Effector memory CD8-positive, alpha-beta T cell (primary cell): ENCODE results near the gene RIMKLA.

Source experiments
- ATAC-seq: fragments of 150-1000 bp; cut with Tn5 transposase; replicated peaks from 2 replicates; pipeline ENCODE4 v1.10.0; 2021; ENCODE audit warnings: mild to moderate bottlenecking, moderate library complexity
- DNase-seq, 3 experiments: peaks; one replicate each; pipeline ENCODE4 v3.0.0; 2021
- H3K27ac Mint-ChIP-seq, 2 donors: one replicate each; pipeline ENCODE4 v1.8.0; 2022; ENCODE audit warnings: mild to moderate bottlenecking in 2 of 2, mixed read lengths in 2 of 2, moderate library complexity in 2 of 2
- H3K27me3 Mint-ChIP-seq, 2 donors: one replicate each; pipeline ENCODE4 v1.8.0; 2022; ENCODE audit warnings: mixed read lengths in 2 of 2
- H3K36me3 Mint-ChIP-seq: one replicate; pipeline ENCODE4 v1.8.0; 2022; ENCODE audit warnings: mild to moderate bottlenecking, moderate library complexity, mixed read lengths; ENCODE audit not compliant: insufficient read depth
- H3K4me1 Mint-ChIP-seq, 2 donors: one replicate each; pipeline ENCODE4 v1.8.0; 2022; ENCODE audit warnings: low read depth in 2 of 2, mixed read lengths in 2 of 2
- H3K4me3 Mint-ChIP-seq, 2 donors: one replicate each; pipeline ENCODE4 v1.8.0; 2022; ENCODE audit warnings: mild to moderate bottlenecking in 2 of 2, mixed read lengths in 2 of 2, moderate library complexity in 2 of 2
- H3K9me3 Mint-ChIP-seq, 2 donors: one replicate each; pipeline ENCODE4 v1.8.0; 2022; ENCODE audit warnings: mixed read lengths in 2 of 2

Gene RIMKLA

GRCh38 chr1:42392255-42392654, 11.7 kb downstream of the RIMKLA start:
- Mint-ChIP-seq H3K27me3 (peaks cover 8 to 12% of the 10 kb centered on the region in 2 donors), H3K9me3 (no peaks in the 10 kb centered on the region), H3K4me1 (no peaks in the 10 kb centered on the region), H3K36me3 (no peaks in the 10 kb centered on the region), H3K27ac (no peak overlapping the region), H3K4me3 (no peak overlapping the region)
- ATAC-seq, result no peak
- no peak for DNase-seq

- H3K9me3 Mint-ChIP-seq, result no peaks in the 10 kb centered on the region
- no peak overlapping the region for H3K4me3 Mint-ChIP-seq
- no peak for ATAC-seq
- peaks cover 0 to 6% of the 10 kb centered on the region in 2 donors for H3K27me3 Mint-ChIP-seq
- DNase-seq, result no peak
- no peaks in the 10 kb centered on the region for H3K4me1 Mint-ChIP-seq
- no peaks in the 10 kb centered on the region for H3K36me3 Mint-ChIP-seq
- H3K27ac Mint-ChIP-seq, result no peak overlapping the region
These were observed 12.6 kb downstream of the RIMKLA start for GRCh38 chr1:42392967-42393848.

- Mint-ChIP-seq H3K27me3 (no peaks in the 10 kb centered on the region), H3K4me1 (no peaks in the 10 kb centered on the region), H3K4me3 (no peak overlapping the region), H3K9me3 (no peaks in the 10 kb centered on the region), H3K36me3 (no peaks in the 10 kb centered on the region), H3K27ac (no peak overlapping the region)
- DNase-seq (no peak), ATAC-seq (no peak)
These were observed 18.9 kb downstream of the RIMKLA start for GRCh38 chr1:42399315-42400100.

- Mint-ChIP-seq H3K4me3 (no peak overlapping the region), H3K36me3 (peaks cover 2% of the 10 kb centered on the region), H3K9me3 (no peaks in the 10 kb centered on the region), H3K27me3 (peaks cover 19 to 24% of the 10 kb centered on the region in 2 donors), H3K27ac (no peak overlapping the region), H3K4me1 (no peaks in the 10 kb centered on the region)
- ATAC-seq (no peak), DNase-seq (no peak)
These were observed 23.3 kb downstream of the RIMKLA start for GRCh38 chr1:42403880-42404400.

GRCh38 chr1:42414551-42415496, 34.2 kb downstream of the RIMKLA start:
- DNase-seq, result no peak
- no peak for ATAC-seq
- H3K4me3 Mint-ChIP-seq, result no peak overlapping the region
- no peaks in the 10 kb centered on the region for H3K4me1 Mint-ChIP-seq
- no peak overlapping the region for H3K27ac Mint-ChIP-seq
- H3K36me3 Mint-ChIP-seq, result no peaks in the 10 kb centered on the region
- no peaks in the 10 kb centered on the region for H3K9me3 Mint-ChIP-seq
- H3K27me3 Mint-ChIP-seq, result peaks cover 21 to 23% of the 10 kb centered on the region in 2 donors

GRCh38 chr1:42417166-42417565, 36.6 kb downstream of the RIMKLA start:
- H3K4me1 Mint-ChIP-seq, result no peaks in the 10 kb centered on the region
- no peaks in the 10 kb centered on the region for H3K9me3 Mint-ChIP-seq
- ATAC-seq (no peak), DNase-seq (no peak)
- H3K27ac Mint-ChIP-seq, result no peak overlapping the region
- H3K36me3 Mint-ChIP-seq, result no peaks in the 10 kb centered on the region
- peaks cover 35 to 36% of the 10 kb centered on the region in 2 donors for H3K27me3 Mint-ChIP-seq
- H3K4me3 Mint-ChIP-seq, result no peak overlapping the region

- Mint-ChIP-seq H3K4me3 (no peak overlapping the region), H3K27ac (no peak overlapping the region), H3K27me3 (peaks cover 37 to 41% of the 10 kb centered on the region in 2 donors), H3K36me3 (no peaks in the 10 kb centered on the region), H3K9me3 (no peaks in the 10 kb centered on the region), H3K4me1 (no peaks in the 10 kb centered on the region)
- ATAC-seq (no peak), DNase-seq (no peak)
These were observed 37.9 kb downstream of the RIMKLA start for GRCh38 chr1:42418516-42418915.

- Mint-ChIP-seq H3K27ac (no peak overlapping the region), H3K36me3 (no peaks in the 10 kb centered on the region), H3K4me3 (no peak overlapping the region), H3K4me1 (no peaks in the 10 kb centered on the region), H3K27me3 (peaks cover 39 to 46% of the 10 kb centered on the region in 2 donors), H3K9me3 (no peaks in the 10 kb centered on the region)
- no peak for ATAC-seq
- DNase-seq, result no peak
These were observed 38.7 kb downstream of the RIMKLA start for GRCh38 chr1:42419126-42419821.

GRCh38 chr1:42420121-42420520, 39.5 kb downstream of the RIMKLA start:
- no peak overlapping the region for H3K27ac Mint-ChIP-seq
- DNase-seq, result no peak
- ATAC-seq, result no peak
- H3K4me1 Mint-ChIP-seq, result no peaks in the 10 kb centered on the region
- peaks cover 41 to 46% of the 10 kb centered on the region in 2 donors for H3K27me3 Mint-ChIP-seq
- no peaks in the 10 kb centered on the region for H3K36me3 Mint-ChIP-seq
- no peak overlapping the region for H3K4me3 Mint-ChIP-seq
- no peaks in the 10 kb centered on the region for H3K9me3 Mint-ChIP-seq

- no peak overlapping the region for H3K4me3 Mint-ChIP-seq
- no peaks in the 10 kb centered on the region for H3K4me1 Mint-ChIP-seq
- H3K27ac Mint-ChIP-seq, result no peak overlapping the region
- no peaks in the 10 kb centered on the region for H3K36me3 Mint-ChIP-seq
- peaks cover 39 to 42% of the 10 kb centered on the region in 2 donors for H3K27me3 Mint-ChIP-seq
- ATAC-seq (no peak), DNase-seq (no peak)
- no peaks in the 10 kb centered on the region for H3K9me3 Mint-ChIP-seq
These were observed 40.5 kb downstream of the RIMKLA start for GRCh38 chr1:42420911-42421585.

- ATAC-seq, result no peak
- Mint-ChIP-seq H3K9me3 (no peaks in the 10 kb centered on the region), H3K36me3 (no peaks in the 10 kb centered on the region), H3K4me3 (no peak overlapping the region), H3K27me3 (peaks cover 39 to 42% of the 10 kb centered on the region in 2 donors), H3K4me1 (no peaks in the 10 kb centered on the region), H3K27ac (no peak overlapping the region)
- DNase-seq, result no peak
These were observed 42.1 kb downstream of the RIMKLA start for GRCh38 chr1:42422737-42423136.

GRCh38 chr1:42423681-42424080, 43.1 kb downstream of the RIMKLA start:
- no peaks in the 10 kb centered on the region for H3K36me3 Mint-ChIP-seq
- H3K9me3 Mint-ChIP-seq, result no peaks in the 10 kb centered on the region
- no peak overlapping the region for H3K4me3 Mint-ChIP-seq
- ATAC-seq, result no peak
- no peaks in the 10 kb centered on the region for H3K4me1 Mint-ChIP-seq
- peaks cover 39 to 42% of the 10 kb centered on the region in 2 donors for H3K27me3 Mint-ChIP-seq
- DNase-seq, result no peak
- no peak overlapping the region for H3K27ac Mint-ChIP-seq
